GM12874 (cell line): ENCODE results near the gene TNK1.

Experiments
- TF ChIP-seq, protein P1 (sequence below): IDR thresholded peaks from 2 replicates; pipeline ENCODE4 v1.5.1; 2011; ENCODE audit warnings: low read depth, mild to moderate bottlenecking, control low read depth, low read length, moderate library complexity; ENCODE audit not compliant: insufficient read depth

The TNK1 gene

DNA sequence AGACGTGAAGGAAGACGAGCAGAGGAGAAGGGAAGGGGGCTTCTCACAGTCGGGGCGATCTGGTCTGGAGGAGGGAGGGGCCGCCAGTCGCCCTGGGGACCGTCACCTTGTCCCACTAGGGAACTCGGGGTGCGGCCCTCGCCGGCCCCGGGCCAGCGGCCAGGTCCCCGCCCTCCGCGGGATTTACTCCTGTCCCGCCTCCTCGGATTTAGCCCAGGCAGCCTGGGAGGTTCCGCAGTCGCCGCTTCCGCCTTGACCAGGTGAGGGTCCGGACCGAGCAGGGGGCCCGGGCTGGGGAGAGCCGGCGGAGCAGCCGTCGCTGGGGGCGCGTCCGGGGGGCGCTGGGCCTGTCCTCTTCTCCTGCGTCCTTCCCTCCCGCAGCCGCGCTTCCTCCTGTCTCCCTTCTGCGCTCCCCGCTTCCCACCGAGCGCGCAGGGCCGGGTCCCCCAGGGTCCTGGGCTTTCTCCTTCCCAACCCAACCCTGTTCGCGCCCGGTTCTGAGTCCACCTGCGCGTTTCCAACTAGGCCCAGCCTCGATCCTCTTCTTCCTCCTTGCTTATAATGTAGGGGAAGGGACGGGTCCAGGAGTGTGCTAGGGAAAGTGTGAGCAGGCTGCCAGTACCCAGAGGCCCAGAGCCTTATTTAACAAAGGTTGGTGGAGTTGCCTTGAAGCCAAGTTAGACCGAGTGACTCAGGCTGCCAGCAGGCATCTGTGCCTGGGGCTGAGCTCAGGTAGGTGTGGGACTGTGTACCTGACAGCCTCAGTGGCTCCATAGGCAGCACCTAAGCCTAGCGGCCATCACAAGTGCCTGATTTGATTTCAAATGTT, at the start of gene TNK1:
Gene TNK1, plus strand, starts transcription at position 235 of the 829 bp plus-strand sequence. CDS start 1,838 bp downstream, outside the sequence.
- TF ChIP-seq, protein P1, sequence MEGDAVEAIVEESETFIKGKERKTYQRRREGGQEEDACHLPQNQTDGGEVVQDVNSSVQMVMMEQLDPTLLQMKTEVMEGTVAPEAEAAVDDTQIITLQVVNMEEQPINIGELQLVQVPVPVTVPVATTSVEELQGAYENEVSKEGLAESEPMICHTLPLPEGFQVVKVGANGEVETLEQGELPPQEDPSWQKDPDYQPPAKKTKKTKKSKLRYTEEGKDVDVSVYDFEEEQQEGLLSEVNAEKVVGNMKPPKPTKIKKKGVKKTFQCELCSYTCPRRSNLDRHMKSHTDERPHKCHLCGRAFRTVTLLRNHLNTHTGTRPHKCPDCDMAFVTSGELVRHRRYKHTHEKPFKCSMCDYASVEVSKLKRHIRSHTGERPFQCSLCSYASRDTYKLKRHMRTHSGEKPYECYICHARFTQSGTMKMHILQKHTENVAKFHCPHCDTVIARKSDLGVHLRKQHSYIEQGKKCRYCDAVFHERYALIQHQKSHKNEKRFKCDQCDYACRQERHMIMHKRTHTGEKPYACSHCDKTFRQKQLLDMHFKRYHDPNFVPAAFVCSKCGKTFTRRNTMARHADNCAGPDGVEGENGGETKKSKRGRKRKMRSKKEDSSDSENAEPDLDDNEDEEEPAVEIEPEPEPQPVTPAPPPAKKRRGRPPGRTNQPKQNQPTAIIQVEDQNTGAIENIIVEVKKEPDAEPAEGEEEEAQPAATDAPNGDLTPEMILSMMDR = no peak

DNA sequence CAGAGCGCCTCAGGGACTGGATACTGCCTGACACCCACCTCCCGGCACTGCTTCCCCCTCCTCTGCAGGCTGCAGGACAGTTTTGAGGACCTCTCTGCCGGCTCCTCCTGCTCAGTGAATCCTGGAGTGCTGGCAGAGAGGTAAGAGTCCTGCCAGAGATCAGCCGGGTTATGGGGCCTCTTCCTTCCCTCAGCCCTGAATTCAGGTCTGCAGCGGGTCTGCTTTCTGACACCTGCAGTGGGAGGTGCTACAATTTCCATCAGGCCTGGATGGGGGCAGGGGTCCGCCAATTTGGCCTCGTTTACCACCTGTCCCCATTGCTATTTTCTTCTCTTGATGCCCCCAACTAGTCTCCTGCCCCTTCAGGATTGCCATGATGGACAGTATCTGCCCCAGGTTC, 48.8 kb upstream of the TNK1 start:
- TF ChIP-seq, protein P1 = no peak

DNA sequence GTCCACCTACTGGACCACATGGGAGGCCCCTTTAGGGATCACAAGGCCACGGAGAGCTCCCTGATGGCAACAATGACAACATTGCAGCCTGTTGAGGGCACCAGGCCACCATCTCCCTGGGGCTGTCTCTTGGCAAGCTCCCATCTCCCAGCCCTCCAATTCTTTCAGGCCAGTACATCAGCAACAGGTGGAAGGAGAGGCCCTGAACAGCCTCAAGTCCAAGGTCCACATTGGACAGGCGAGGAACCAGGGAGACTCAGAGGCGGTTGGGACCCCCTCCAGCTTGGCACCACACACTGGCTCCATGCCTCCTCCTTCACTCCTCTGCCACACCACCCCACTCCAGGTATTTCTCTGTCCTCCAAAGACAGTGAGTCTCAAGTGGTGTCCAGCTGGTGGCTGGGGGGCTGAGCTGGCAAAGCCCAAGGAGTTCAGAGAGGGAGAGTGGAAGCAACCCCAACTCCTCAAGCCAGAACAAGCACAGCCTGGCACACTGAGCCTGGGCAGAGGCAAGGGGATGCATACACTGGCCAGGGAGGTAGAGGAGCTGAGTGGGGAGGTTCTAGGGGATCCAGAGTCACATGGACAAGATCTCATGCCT, 45.9 kb upstream of the TNK1 start:
- TF ChIP-seq, protein P1 = no peak

DNA sequence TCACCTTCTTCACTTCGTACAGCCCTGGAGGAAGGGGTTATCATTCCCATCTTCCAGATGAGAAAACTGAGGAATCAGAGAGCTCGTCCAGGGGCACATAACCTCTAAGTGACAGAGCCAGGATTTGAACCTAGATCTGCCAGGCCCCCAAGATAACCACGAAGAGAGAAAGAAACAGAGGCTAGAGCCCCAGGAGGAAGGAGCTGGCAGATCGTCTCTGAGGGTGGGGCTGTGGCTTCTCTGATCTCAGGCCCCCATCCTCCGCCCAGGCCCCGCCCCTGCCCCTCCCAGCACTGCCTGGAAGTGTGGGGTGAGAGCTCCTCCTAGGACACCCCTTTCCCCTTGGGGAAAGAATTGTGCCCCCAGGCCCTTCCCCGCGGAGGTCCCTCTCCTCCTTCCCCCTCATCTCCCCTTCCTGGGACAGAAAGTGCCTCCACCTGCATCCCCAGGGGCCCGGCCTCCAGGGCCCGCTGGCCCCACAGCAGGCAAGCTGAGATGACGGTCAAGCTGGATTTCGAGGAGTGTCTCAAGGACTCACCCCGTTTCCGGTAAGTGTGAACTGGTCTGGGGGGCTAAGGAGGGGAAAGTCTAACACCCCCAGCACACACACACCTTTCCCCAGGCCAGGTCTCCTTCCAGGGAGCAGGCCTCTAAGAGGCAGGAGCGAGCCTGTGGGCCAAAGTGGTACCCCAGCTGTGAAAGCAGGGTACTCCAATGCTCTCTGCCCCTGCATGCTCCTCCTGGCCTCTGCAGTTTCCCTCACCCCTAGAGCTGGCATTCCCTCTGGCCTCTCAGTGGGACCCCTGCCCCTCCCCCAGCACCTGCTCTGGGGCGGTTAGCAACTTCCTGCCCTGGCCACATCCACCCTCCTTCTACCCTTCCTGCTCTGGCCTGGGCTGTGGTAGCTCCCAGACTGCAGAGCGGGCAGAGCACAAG, 44.4 kb upstream of the TNK1 start, which contains the start of gene ACAP1:
Gene ACAP1, plus strand, starts transcription at position 290 of the 936 bp plus-strand sequence. Its CDS starts 206 bp downstream, at position 496.
- TF ChIP-seq, protein P1 = no peak

DNA sequence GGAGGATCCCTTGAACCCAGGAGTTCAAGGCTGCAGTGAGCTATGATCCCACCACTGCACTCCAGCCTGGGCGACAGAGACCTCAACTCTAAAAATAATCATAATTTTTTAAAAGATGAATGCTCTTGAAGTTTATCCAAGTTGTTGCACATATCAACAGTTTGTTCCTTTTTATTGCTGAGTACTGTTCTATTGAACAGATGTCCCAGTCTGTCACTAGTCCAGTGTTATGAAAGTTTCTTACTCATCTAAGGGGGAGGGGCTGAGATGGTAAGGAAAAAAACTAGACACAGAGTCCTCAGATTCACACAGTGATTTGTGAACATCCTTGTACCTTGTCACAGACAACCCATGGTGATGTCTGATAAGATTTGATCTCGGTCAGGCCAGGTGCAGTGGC, 40.7 kb upstream of the TNK1 start:
- TF ChIP-seq, protein P1 = no peak

DNA sequence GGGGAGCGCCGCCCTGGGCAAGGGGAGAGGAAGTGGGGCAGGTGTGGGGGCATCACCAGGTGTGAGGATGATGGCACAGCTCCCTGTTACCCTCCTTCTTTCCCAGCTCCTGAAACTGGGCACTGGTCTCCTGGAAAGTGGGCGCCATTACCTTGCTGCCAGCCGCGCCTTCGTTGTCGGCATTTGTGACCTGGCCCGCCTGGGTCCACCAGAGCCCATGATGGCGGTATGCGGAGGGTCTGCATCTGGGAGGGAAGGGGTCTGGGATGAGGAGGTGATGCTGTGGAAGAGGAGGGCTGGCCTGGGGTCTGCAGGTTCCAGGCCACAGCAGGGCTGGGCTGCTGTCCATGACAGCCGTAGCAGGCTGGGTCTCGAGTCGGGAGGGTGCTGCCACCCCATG, 39.0 kb upstream of the TNK1 start:
- TF ChIP-seq, protein P1 = no peak

DNA sequence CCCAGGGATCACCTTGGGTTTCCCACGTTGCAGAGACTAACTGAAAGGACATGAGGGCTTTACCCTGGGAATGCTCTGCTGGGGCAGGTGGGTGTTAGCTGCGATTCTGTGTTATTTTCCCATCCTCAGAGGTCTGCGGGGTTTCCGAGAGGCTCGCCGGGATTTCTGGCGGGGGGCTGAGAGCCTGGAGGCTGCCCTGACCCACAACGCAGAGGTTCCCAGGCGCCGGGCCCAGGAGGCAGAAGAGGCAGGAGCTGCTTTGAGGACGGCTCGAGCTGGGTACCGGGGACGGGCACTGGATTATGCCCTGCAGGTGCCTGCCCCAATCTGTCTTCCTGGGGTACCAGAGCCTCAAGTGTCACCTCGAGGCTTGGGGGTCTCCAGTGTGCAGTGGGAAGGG, 37.6 kb upstream of the TNK1 start:
- TF ChIP-seq, protein P1 = no peak
